Measurements from ENCODE around the gene WWP2.

DNA sequence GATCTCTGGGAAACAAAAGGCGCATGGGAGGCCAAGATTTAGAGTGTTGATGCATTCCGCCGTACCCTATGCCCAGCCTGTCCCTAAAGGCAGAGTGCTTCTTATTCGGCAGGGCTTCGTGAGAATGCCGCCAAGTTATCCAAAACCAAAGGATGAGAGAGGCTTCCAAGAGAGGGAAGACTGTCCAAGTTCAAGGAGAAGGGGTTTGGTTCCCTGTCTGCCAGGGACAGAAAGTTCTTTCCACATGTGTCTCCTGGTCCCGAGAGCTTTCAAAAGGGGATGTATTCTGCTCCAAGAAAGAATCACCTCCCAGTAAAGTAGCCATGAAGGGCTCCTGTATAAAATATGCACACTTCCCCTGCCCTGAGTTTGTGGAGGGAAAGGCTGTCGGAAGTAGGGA, 146.9 kb downstream of the WWP2 start:
- TF ChIP-seq, protein P1, sequence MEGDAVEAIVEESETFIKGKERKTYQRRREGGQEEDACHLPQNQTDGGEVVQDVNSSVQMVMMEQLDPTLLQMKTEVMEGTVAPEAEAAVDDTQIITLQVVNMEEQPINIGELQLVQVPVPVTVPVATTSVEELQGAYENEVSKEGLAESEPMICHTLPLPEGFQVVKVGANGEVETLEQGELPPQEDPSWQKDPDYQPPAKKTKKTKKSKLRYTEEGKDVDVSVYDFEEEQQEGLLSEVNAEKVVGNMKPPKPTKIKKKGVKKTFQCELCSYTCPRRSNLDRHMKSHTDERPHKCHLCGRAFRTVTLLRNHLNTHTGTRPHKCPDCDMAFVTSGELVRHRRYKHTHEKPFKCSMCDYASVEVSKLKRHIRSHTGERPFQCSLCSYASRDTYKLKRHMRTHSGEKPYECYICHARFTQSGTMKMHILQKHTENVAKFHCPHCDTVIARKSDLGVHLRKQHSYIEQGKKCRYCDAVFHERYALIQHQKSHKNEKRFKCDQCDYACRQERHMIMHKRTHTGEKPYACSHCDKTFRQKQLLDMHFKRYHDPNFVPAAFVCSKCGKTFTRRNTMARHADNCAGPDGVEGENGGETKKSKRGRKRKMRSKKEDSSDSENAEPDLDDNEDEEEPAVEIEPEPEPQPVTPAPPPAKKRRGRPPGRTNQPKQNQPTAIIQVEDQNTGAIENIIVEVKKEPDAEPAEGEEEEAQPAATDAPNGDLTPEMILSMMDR (IDR thresholded peaks at IDR 0.05): no peak
- TF ChIP-seq POLR2A (IDR thresholded peaks at IDR 0.05): no peak
